D341Med (cell line): Measurements from ENCODE around the gene VWF.

Experiments used
- DNase-seq: peaks from one replicate; pipeline ENCODE4 v3.0.0; 2012; ENCODE audit warnings: low spot score

The VWF gene

DNA sequence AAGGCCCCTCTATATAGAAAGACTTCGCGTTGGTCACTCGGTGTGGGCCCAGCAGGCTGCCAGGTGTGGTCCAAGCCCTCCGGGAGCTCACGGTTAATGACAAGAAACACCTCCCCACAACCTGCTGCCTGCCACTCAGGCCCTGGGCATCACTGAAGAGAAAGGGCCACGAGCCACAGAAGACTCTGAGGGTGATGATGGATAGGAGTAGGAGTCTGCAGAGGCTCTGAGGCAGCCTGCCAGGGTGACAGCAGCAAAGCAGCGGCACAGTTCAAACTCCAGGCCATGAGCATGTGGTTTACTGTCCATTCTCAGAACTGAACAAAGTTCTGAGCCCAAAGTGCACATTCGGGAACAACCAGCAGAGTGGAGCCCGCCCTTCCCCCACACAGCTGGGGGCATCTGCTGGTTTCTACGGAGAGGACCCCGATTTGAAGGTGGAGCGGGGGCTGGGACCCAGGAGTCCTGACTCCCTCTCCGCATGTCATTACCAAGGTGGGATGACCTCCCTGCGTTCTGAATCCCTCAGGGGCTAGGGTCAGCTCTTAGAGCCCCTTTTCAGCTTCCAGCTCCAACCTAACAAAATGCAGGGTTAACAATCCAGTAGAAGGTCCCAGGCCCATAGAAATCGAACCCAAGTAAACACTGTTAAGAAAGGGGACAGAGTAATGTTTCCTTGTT, 65.8 kb downstream of the VWF start:
- no peak for DNase-seq

GRCh38 chr12:6057700-6058099, 66.8 kb downstream of the VWF start:
- DNase-seq = no peak

DNA sequence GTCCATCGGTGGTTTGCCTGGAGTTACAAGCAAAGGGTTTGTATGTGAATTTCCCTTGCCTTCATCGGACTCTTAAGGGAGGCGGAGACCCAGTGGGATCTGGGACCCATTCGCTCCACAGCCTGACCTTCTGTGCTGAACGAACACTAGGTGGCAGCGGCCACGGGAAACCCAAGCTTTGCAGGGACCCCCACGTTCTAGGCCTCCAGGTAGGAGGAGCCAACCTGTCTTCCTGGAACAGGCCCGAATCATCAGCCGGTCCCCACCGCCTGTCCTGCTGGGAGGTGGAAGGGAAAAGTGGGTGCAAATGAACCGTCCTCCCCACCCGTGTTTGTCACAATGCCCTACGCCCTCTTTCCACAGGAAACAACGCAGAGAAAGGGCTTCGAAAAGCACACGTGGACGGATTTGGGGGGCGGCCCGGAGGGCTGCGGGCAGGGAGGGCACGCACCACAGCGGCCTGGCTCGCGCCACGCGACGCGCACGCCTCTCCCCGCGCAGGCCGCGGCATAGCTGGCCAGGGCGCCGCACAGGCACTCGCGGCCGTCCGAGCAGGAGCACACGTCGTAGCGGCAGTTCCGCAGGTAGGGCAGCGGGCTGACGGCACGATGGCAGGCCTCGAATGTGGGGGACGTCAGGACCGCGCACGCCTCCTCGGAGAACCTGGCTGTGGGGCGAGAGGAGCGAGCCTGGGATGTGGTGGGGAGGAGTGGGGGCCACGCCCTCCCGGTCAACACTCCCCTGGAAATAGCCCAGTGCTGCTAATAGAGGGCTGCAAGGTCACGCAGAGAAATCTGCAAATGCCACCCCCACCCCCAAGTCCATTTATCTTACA, 67.8 kb downstream of the VWF start:
- DNase-seq = no peak

GRCh38 chr12:6053541-6053940, 70.9 kb downstream of the VWF start:
- no peak for DNase-seq

DNA sequence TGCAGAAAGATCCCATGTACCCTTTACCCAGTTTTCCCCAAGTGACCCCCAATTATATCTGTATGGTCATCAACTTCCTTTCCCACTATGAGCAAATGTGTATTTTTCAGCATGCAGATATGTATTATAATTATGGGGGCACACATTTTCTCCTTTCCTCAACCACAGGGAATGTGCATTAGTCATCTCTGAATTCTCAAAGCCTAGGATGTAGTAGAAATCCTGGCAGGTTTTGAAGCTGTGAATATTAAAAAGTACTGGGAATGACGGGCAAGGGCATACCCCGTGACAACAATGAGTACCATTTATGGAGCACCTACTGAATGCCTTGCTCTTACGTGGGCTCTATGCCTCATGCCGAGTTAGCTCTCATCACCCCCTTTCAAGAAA, 71.5 kb downstream of the VWF start:
- DNase-seq = no peak

- no peak for DNase-seq
Observed at GRCh38 chr12:6052206-6052939, 72.1 kb downstream of the VWF start.

- DNase-seq = no peak
Observed at GRCh38 chr12:6049992-6050391, 74.5 kb downstream of the VWF start.

GRCh38 chr12:6049587-6049986, 74.9 kb downstream of the VWF start:
- no peak for DNase-seq

DNA sequence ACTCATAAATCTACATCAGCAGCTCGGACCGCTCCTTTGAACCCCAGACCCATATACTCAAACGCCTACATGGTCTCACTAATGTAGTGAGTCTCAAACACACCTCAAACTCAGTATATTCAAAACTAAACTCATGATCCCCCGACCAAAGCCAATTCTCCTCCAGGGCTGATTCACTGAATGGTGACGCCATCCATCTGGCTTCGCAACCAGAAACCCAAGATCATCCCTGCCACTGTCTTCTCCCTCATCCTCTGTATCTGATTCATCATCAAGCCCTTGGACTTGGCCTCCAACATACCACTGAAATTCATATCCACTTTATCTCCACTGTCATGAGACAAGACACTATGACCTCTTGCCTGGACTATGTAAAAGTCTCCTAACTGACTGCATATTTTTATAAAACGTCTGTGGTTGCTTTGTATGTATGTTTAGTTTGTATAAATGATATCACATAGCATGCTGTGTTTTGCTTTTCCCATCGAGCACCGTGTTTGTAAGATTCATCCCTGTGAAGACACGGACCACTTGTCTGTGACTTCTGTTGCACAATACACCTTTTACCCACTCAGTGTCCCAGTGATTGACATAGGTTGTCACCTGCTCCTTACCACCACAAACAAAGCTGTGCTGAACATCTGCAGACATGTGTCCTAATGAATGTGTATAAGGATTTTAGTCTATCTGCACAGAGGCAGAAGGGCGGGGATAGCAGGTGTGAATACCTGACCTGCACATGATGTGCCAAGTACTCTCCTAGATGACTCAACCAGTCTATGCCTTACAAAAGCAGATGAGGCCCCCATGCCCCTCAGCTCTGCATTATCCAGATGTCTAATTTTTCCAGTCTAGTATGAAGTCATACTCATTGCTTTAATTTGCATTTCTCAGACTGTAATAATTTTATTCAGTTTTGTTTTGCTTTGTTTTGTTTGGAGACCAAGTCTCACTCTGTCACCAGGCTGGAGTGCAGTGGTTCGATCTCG, 76.9 kb downstream of the VWF start:
- no peak for DNase-seq

DNA sequence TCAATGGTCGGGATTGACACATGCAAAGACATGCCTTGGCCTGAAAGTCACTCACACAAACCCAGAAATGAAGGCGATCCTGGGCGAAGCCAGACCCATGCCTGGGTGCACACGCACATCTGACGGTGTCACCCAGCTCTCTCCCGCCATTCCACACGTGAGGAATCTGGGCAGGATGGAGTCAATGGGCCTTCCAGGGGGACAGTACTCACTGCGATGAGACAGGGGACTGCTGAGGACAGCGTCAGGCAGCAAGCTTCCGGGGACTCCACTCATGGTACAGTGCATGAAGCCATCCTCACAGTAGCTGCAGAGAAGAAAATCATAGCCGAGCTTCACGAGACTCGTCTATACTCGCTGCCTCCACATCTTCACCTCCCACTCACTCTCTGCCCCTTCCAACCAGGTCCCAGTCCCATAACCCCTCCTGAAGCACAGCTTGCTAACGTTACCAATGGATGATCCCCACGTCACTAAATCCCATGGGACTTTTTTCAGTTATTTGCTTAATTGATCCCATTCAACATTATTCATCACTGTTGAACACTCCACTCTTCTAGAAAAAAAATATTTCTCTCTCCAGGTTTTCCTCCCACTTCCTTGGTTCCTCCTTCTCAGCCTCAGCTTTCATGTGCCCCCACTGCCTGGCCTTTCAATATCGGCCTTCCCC, 77.8 kb downstream of the VWF start:
- no peak for DNase-seq

DNA sequence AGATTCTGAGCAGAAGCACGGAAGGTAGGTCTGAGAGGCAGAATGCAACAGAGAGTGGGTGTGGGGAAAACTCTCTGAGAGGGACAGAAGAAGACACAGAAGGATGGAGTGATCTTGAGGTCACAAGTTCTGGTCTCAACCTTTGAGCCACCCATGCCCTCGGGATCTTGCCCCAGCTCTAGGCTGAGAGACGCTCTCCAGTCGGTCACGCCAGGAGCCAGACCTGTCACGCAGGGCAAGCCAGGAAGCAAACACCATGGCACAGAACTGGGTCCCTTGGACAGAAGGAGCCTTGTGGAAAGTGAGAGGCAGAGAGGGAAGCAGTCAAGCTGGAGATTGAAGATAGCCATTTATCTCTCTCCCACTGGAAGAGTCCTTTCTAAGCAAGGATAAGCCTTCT, 79.0 kb downstream of the VWF start:
- DNase-seq = no peak

DNA sequence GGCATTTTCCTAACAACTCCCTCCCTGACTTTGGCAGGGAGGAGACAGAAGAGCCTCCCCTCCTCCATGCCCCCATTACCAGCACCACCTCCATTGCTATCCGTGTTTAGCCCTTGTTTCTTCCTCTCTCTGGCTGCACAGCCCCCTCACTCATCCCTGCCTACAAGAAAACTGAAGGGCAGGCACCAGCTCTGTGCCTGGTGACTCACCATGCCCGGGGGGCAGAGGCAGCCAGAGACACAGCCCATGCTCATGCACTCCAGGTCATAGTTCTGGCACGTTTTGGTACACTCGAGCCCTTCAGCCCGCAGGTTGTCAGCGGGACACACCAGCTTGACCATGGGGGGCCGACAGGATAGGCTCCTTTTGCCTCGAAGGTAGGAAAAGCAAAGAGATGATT, 80.4 kb downstream of the VWF start:
- no peak for DNase-seq

- no peak for DNase-seq
Observed at GRCh38 chr12:6042446-6042845, 82.0 kb downstream of the VWF start.

DNA sequence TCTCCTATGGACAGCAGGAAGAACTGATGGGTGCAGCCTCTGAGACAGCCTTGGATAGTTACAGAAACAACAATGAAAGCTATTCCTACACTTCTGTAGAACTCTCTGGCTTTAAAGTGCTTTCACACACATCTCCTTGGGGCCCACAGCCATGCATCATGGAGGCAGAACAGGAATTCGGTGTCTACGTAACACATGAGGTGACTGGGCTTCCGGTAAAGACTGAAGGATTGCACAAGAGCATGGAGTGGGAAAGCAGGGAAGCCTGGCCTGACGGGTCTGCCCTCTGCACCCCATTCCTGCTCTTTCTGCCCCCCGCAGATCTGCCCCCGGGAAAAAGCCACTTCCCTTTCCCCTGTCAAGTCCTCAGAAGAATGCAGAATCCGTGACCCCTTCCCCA, 82.6 kb downstream of the VWF start:
- no peak for DNase-seq

DNA sequence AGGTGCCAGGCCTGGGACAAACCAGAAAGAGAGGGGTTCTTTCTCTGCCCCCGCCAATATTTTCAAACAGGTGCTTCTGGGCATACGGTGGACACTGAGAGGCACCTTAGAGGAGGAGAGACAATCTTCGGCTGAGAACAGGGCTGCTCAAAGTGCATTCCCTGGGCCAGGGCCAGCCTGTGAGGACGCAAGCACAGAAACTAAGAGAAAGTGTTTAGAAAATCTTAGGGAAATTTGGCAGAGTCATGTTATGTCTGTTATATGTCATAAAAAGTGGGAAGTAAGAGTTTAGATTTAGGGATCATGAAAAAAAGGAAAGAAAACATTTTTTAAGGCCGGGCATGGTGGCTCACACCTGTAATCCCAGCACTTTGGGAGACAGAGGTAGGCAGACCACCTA, 83.7 kb downstream of the VWF start:
- DNase-seq = no peak

GRCh38 chr12:6039894-6040601, 84.4 kb downstream of the VWF start:
- peak; percentile 80 for DNase-seq

GRCh38 chr12:6038160-6038559, 86.3 kb downstream of the VWF start:
- peak; percentile 77 for DNase-seq

GRCh38 chr12:6037459-6037858, 87.0 kb downstream of the VWF start:
- DNase-seq = no peak

GRCh38 chr12:6036509-6036908, 88.0 kb downstream of the VWF start:
- no peak for DNase-seq

- no peak for DNase-seq
Observed at GRCh38 chr12:6034596-6034995, 89.9 kb downstream of the VWF start.

DNA sequence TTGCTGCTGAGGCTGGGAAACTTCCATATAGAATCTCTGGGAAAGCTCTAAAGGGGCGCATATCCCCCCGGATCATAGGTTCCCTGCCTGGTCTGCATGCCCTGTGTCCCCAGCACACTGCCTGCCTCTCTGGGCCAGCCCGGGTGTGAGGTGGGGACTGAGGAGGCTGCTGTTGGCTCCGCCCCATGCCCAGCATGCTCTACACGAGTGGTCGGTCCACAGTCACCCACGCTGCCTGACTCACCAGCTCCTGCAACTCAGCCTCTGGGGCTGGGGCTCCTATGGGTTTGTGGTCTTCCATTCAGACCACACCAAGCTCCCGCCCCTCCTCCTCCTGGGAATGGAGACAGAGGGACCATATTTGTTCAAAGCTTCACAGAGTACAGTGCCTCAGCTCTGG, 90.9 kb downstream of the VWF start:
- DNase-seq = no peak
